HG03045 (cell line): ENCODE data around the gene SLC35B4.

Experiments used
- ATAC-seq: cut with Tn5 transposase; IDR thresholded peaks from one replicate; pipeline ENCODE4 v1.9.1; 2021; ENCODE audit warnings: mild to moderate bottlenecking, moderate library complexity; ENCODE audit not compliant: unreplicated experiment

The SLC35B4 gene

GRCh38 chr7:134332892-134333291 lies 16.2 kb upstream of the SLC35B4 start:
- no peak for ATAC-seq

GRCh38 chr7:134331393-134331792 lies 14.7 kb upstream of the SLC35B4 start:
- no peak for ATAC-seq

GRCh38 chr7:134330974-134331373 lies 14.2 kb upstream of the SLC35B4 start:
- ATAC-seq, result no peak

GRCh38 chr7:134329614-134330346 lies 13.1 kb upstream of the SLC35B4 start:
- no peak for ATAC-seq

DNA sequence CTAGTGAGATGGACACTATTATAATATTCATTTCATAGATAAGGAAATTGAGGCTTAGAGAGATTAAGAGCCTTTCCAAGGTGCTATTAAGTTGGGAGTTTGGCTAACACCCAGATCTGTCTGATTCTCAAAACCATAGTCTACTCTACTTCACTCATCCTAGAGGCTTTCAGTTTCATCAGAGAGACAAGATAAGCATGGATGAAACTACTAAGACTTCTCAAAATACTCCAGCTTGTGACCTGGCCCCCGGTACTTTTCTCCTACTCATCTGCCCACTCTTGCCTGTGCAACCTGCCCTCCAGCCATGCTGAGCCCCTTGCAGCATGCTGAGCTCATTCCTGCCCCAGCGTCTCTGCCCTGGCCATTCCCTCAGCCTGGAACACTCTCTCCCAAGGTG lies 12.2 kb upstream of the SLC35B4 start:
- no peak for ATAC-seq

- ATAC-seq, result no peak
These were observed 11.2 kb upstream of the SLC35B4 start for GRCh38 chr7:134327896-134328295.

DNA sequence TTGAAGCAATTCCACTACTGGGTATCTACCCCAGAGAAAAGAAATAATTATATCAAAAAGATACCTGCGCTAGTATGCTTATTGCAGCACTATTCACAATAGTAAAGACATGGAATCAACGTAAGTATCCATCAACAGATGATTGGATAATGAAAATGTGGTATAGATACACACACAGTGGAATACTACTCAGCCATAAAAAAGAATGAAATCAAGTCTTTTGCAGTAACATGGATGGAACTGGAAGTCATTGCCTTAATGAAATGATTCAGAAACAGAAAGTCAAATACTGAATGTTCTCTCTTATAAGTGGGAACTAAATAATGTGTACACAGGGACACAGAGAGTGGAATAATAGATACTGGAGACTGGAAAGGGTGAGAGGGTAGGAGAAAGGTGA lies 7.4 kb upstream of the SLC35B4 start:
- ATAC-seq, result no peak

DNA sequence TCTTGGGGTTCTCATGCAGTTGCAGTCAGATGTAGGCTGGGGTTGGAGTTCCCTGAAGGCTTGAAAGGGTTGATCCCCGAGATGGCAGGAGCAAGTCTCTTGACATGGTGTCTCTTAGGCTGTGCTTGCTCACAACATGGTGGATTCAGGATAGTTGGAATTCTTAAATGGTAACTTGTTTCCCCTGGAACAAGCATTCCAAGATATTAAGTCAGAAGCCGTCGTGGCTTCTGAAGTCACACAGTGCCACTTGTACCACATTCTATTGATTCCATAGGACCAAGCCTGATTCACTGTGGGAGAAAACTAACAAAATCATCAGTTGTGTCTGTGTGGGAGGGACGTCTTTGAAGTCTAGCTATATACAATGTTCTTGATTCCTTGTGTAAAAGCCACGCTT lies 3.5 kb upstream of the SLC35B4 start:
- ATAC-seq, result no peak

GRCh38 chr7:134318443-134318842 lies 1.7 kb upstream of the SLC35B4 start:
- ATAC-seq, result no peak

DNA sequence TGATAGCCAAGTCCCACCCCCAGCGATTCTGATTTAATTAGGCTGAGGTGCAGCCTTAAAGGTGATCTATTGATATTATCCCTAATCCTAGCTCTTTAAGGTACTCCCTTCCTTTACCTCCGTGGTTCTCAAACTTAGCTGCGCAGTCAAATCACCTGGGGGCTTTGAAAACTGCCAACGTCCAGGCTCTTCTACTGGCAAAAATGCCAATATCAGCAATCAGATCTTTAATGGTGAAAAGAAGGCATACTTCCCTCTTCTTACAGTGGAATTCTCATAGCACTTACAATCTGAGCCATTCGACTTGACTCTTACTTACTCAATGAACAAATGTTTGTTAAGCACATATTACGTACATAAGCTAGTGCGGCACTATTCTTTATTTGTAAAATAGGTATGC lies 704 bp upstream of the SLC35B4 start:
- no peak for ATAC-seq

GRCh38 chr7:134315679-134316538 lies 821 bp downstream of the SLC35B4 start:
- ATAC-seq, result no peak

- no peak for ATAC-seq
These were observed 3.2 kb downstream of the SLC35B4 start for GRCh38 chr7:134313543-134313942.

- ATAC-seq, result no peak
These were observed 4.0 kb downstream of the SLC35B4 start for GRCh38 chr7:134312717-134313116.

- no peak for ATAC-seq
These were observed 4.9 kb downstream of the SLC35B4 start for GRCh38 chr7:134311807-134312206.

DNA sequence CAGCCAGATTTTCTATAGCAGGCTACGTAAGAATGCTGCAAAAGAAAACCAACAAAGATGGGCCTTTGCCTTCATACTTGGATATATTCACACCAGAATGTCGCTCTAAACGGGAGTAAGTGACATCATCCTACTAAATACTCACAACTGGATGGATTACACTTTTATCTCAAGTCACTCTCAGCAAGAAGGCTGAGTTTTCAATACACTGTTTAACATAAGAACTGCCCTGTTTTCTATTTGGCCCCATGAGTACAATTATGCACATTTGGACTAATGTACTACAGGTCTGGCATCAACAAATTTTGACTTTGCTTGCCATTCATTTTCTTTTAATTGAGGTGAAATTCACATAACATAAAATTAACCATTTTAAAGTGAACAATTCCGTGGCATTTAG lies 8.2 kb downstream of the SLC35B4 start:
- no peak for ATAC-seq

DNA sequence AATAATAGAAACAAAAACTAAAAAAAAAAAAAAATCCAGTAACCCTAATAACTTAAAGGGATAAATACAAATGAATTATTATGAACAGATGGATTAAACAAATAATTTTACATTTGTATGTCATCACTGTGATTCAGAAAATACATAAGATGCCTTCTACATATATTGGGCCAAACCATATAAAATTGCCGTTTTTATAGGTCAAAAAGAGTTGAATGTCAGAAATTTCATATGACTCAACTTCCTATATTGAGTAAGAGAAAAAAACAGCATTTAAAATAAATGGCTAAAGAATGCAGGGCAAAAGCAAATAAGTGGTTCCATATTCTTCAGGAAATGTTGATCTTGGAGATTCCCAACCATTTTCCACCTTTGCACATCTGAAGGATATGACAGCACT lies 9.4 kb downstream of the SLC35B4 start:
- no peak for ATAC-seq

GRCh38 chr7:134302120-134302519 lies 14.6 kb downstream of the SLC35B4 start:
- no peak for ATAC-seq

DNA sequence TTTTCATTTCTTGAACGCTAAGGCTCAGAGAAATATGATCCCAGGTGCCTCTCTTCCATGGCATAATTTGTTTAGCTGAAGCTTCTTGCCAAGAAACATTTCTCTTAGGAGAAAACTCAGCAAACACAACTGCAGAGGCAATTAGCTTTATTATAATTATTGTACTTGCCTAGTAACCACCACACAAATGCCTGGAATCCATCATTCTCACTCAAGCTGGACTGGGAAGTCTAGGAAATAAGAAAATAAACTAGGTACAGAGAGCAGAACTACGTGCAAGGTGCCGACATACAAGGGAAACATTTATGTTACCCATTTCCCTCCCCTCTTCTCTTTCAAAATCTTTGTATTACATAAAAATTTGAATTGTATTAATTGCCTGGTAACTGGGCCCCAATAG lies 15.1 kb downstream of the SLC35B4 start:
- ATAC-seq, result no peak

GRCh38 chr7:134300988-134301387 lies 15.7 kb downstream of the SLC35B4 start:
- ATAC-seq, result no peak

- ATAC-seq, result no peak
These were observed 17.6 kb downstream of the SLC35B4 start for GRCh38 chr7:134298902-134299683.

DNA sequence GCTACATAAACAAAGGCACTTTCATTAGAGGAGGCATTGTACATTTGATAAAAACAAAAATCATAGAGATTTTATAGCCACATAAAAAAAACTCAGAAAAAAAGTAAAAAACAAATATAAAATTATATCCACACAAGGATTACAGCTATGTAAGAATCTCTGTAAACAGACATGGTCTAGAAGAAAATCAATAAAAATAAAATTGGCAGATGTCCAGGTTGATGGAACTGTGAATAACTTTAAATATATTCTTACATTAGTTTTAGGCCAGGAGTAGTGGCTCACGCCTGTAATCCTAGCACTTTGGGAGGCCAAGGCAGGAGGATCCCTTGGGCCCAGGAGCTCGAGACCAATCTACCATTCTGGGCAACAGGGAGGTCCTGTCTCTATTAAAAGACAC lies 19.2 kb downstream of the SLC35B4 start:
- ATAC-seq, result no peak
